IMR-90 (cell line): ENCODE data around the gene HSH2D. TPM values are rescaled to one million over a fixed set of nuclear protein-coding genes. Genes with fewer than 3 reads are reported as not detected.
A peak's percentile ranks its signal among the peaks of the same experiment; 100 is the strongest.

Source experiments
- ATAC-seq: fragments of 200-7000 bp; cut with Tn5 transposase; 2 replicates; pipeline ENCODE4 v1.9.1; 2020; ENCODE audit warnings: low read depth, mild to moderate bottlenecking, moderate library complexity
- BruUV-seq: library from RNA; stranded (reverse); fragments of 400-500 nt; replicated peaks from 2 replicates; lab custom pipeline; 2021; lab: Mats Ljungman, UMichigan
- CTCF ChIA-PET: fragments of 300-600 bp; formaldehyde crosslinking; extraction: SDS; loops from one replicate; lab custom pipeline; 2021; ENCODE audit warnings: antibody characterized with exemption; lab: Yijun Ruan, JAX
- POLR2A ChIA-PET: fragments of 300-600 bp; sonication (Branson Sonifier 250); formaldehyde crosslinking; loops from one replicate; lab custom pipeline; 2022; ENCODE audit warnings: antibody characterized with exemption; ENCODE audit not compliant: unreplicated experiment; lab: Charles Lee
- DNase-seq: peaks from one replicate; pipeline ENCODE4 v3.0.0; 2013
- H2AFZ ChIP-seq: replicated peaks from 2 replicates; pipeline ENCODE3; 2013; ENCODE audit warnings: low read length, mild to moderate bottlenecking; ENCODE audit not compliant: poor library complexity
- H2AK5ac ChIP-seq: 2 replicates; pipeline ENCODE4 v1.6.1; 2013; ENCODE audit warnings: low read depth, low read length, inconsistent platforms
- H2AK9ac ChIP-seq: replicated peaks from 2 replicates; pipeline ENCODE3; 2013; ENCODE audit warnings: mild to moderate bottlenecking, low read depth, low read length, moderate library complexity; ENCODE audit not compliant: poor library complexity
- H2BK120ac ChIP-seq: 2 replicates; pipeline ENCODE4 v1.6.1; 2013; ENCODE audit warnings: low read depth, low read length, inconsistent platforms
- H2BK15ac ChIP-seq: 3 replicates; pipeline ENCODE4 v1.6.1; 2013; ENCODE audit warnings: low read depth, low read length, inconsistent platforms
- H2BK20ac ChIP-seq: 2 replicates; pipeline ENCODE4 v1.6.1; 2013; ENCODE audit warnings: low read depth, mild to moderate bottlenecking, inconsistent platforms, low read length, moderate library complexity
- H2BK5ac ChIP-seq: 2 replicates; pipeline ENCODE4 v1.6.1; 2013; ENCODE audit warnings: mild to moderate bottlenecking, low read depth, low read length, inconsistent platforms; ENCODE audit not compliant: poor library complexity, severe bottlenecking
- H3K14ac ChIP-seq: replicated peaks from 2 replicates; pipeline ENCODE4 v1.6.1; 2013; ENCODE audit warnings: low read depth, low read length, inconsistent platforms
- H3K18ac ChIP-seq: 2 replicates; pipeline ENCODE4 v1.6.1; 2013; ENCODE audit warnings: low read depth, low read length, control low read depth
- H3K23ac ChIP-seq: 2 replicates; pipeline ENCODE4 v1.6.1; 2013; ENCODE audit warnings: low read depth, low read length, inconsistent platforms
- H3K27ac ChIP-seq: 2 replicates; pipeline ENCODE4 v1.5.1; 2013; ENCODE audit warnings: mild to moderate bottlenecking, control low read depth, low read length; ENCODE audit not compliant: insufficient read depth
- H3K27me3 ChIP-seq: 2 replicates; pipeline ENCODE4 v1.6.1; 2013; ENCODE audit warnings: low read length; ENCODE audit not compliant: control insufficient read depth, insufficient read depth
- H3K36me3 ChIP-seq: 2 replicates; pipeline ENCODE4 v1.6.1; 2013; ENCODE audit warnings: low read length, mixed read lengths; ENCODE audit not compliant: control insufficient read depth, insufficient read depth
- H3K4ac ChIP-seq: 2 replicates; pipeline ENCODE4 v1.6.1; 2013; ENCODE audit warnings: low read depth, low read length, inconsistent platforms
- H3K4me1 ChIP-seq: 2 replicates; pipeline ENCODE4 v1.6.1; 2013; ENCODE audit warnings: low read length, mixed read lengths; ENCODE audit not compliant: control insufficient read depth, insufficient read depth
- H3K4me2 ChIP-seq: 2 replicates; pipeline ENCODE4 v1.6.1; 2013; ENCODE audit warnings: low read depth, mild to moderate bottlenecking, control low read depth, low read length, moderate library complexity
- H3K4me3 ChIP-seq: 2 replicates; pipeline ENCODE4 v1.5.1; 2013; ENCODE audit warnings: low read depth, mild to moderate bottlenecking, control low read depth, low read length, moderate library complexity; ENCODE audit not compliant: insufficient read depth
- H3K56ac ChIP-seq: 2 replicates; pipeline ENCODE4 v1.6.1; 2013; ENCODE audit warnings: low read length, inconsistent platforms; ENCODE audit not compliant: insufficient read depth; ENCODE audit errors: extremely low read depth
- H3K79me1 ChIP-seq, 2 experiments: 2 replicates each; pipeline ENCODE4 v1.6.1; 2013; ENCODE audit warnings: low read length in 2 of 2, inconsistent platforms in 1 of 2, low read depth in 1 of 2
- H3K9ac ChIP-seq: 2 replicates; pipeline ENCODE4 v1.6.1; 2013; ENCODE audit warnings: low read depth, low read length, control low read depth
- H3K9me1 ChIP-seq: 2 replicates; pipeline ENCODE4 v1.6.1; 2013; ENCODE audit warnings: low read length, inconsistent platforms; ENCODE audit not compliant: insufficient read depth
- H3K9me3 ChIP-seq: 2 replicates; pipeline ENCODE4 v1.6.1; 2013; ENCODE audit warnings: low read length; ENCODE audit not compliant: control insufficient read depth, insufficient read depth
- H4K20me1 ChIP-seq: 2 replicates; pipeline ENCODE4 v1.6.1; 2013; ENCODE audit warnings: low read length, inconsistent platforms; ENCODE audit not compliant: insufficient read depth
- H4K5ac ChIP-seq: 2 replicates; pipeline ENCODE4 v1.6.1; 2013; ENCODE audit warnings: mild to moderate bottlenecking, low read depth, low read length, control low read depth
- H4K8ac ChIP-seq, 2 experiments: 2 replicates each; pipeline ENCODE4 v1.6.1; 2013; ENCODE audit warnings: low read depth in 2 of 2, low read length in 2 of 2, control low read depth in 1 of 2, inconsistent platforms in 1 of 2
- H4K91ac ChIP-seq: 2 replicates; pipeline ENCODE4 v1.6.1; 2013; ENCODE audit warnings: low read depth, low read length, inconsistent platforms; ENCODE audit not compliant: insufficient read depth
- BHLHE40 ChIP-seq: fragments of 150-350 bp; IDR thresholded peaks from 2 replicates; pipeline ENCODE4 v1.6.1; 2016; ENCODE audit warnings: mild to moderate bottlenecking, low read depth, low read length
- CEBPB ChIP-seq: IDR thresholded peaks from 2 replicates; pipeline ENCODE4 v1.6.1; 2012; ENCODE audit warnings: low read depth, low read length, improper control_type of control experiment
- CHD1 ChIP-seq: IDR thresholded peaks from 2 replicates; pipeline ENCODE4 v1.6.1; 2012; ENCODE audit warnings: low read depth, low read length, improper control_type of control experiment
- FOS ChIP-seq: fragments of 150-350 bp; IDR thresholded peaks from 2 replicates; pipeline ENCODE4 v1.6.1; 2016; ENCODE audit warnings: low read depth, low read length
- MAFK ChIP-seq: IDR thresholded peaks from 2 replicates; pipeline ENCODE4 v1.6.1; 2012; ENCODE audit warnings: low read depth, low read length, improper control_type of control experiment
- MAZ ChIP-seq: IDR thresholded peaks from 2 replicates; pipeline ENCODE4 v1.6.1; 2012; ENCODE audit warnings: low read depth, mild to moderate bottlenecking, low read length, improper control_type of control experiment, moderate library complexity, borderline replicate concordance
- MXI1 ChIP-seq: IDR thresholded peaks from 2 replicates; pipeline ENCODE4 v1.6.1; 2012; ENCODE audit warnings: low read depth, mild to moderate bottlenecking, low read length, moderate library complexity, borderline replicate concordance
- NFE2L2 ChIP-seq: fragments of 150-350 bp; IDR thresholded peaks from 2 replicates; pipeline ENCODE4 v1.6.1; 2016; ENCODE audit warnings: low read depth, mild to moderate bottlenecking, low read length
- POLR2A ChIP-seq: IDR thresholded peaks from 2 replicates; pipeline ENCODE4 v1.6.1; 2012; ENCODE audit warnings: mild to moderate bottlenecking, low read depth, low read length
- RAD21 ChIP-seq: IDR thresholded peaks from 2 replicates; pipeline ENCODE4 v1.6.1; 2012; ENCODE audit warnings: low read length, improper control_type of control experiment
- RCOR1 ChIP-seq: IDR thresholded peaks from 2 replicates; pipeline ENCODE4 v1.6.1; 2012; ENCODE audit warnings: mild to moderate bottlenecking, low read length, improper control_type of control experiment; ENCODE audit not compliant: insufficient replicate concordance
- RFX5 ChIP-seq: IDR thresholded peaks from 2 replicates; pipeline ENCODE4 v1.8.0; 2012; ENCODE audit warnings: low read depth, mild to moderate bottlenecking, low read length, moderate library complexity
- SMC3 ChIP-seq: fragments of 150-350 bp; IDR thresholded peaks from 2 replicates; pipeline ENCODE4 v1.6.1; 2016; ENCODE audit warnings: low read depth, mild to moderate bottlenecking, antibody characterized with exemption, low read length, moderate library complexity
- WGBS, 2 experiments: methylation state at CpG; one replicate each; pipeline versions ENCODE4 v1.1.5 to v1.1.7; 2013; ENCODE audit warnings: missing lambda C conversion rate in 2 of 2; ENCODE audit not compliant: insufficient read length in 1 of 2; ENCODE audit errors: extremely low coverage in 2 of 2; 5-methylcytosine and 5-hydroxymethylcytosine counted together
- dilution Hi-C: fragments of 300-500 bp; cut with HindIII; formaldehyde crosslinking; loops from one replicate; pipeline ENCODE4 v1.14.3; 2018; ENCODE audit warnings: low sequenced_read_pairs; ENCODE audit not compliant: unreplicated experiment
- in situ Hi-C: fragments of 300-500 bp; cut with MboI; formaldehyde crosslinking; loops from 3 replicates; pipeline ENCODE4 v1.14.3; 2019; ENCODE audit warnings: low sequenced_read_pairs, inconsistent platforms, mixed read lengths
- intact Hi-C: fragments of 100-400 bp; cut with micrococcal nuclease; formaldehyde crosslinking; loops from 2 replicates; pipeline ENCODE4 v1.10.0; 2022
- polyA plus RNA-seq, 3 experiments: library from polyadenylated mRNA; depleted of rRNA; stranded (reverse); fragments of >200 nt; gene quantifications; 2 replicates each; pipeline ENCODE4 v1.2.3, GENCODE V29; 2012; ENCODE audit warnings: low replicate concordance in 1 of 3
- total RNA-seq: library from RNA; depleted of rRNA; stranded (reverse); fragments of >200 nt; gene quantifications from 2 replicates; pipeline ENCODE4 v1.2.3, GENCODE V29; 2012
- TF ChIP-seq, protein P1 (sequence below): fragments of 150-350 bp; IDR thresholded peaks from 2 replicates; pipeline ENCODE4 v1.6.1; 2017; ENCODE audit warnings: mild to moderate bottlenecking, antibody characterized with exemption, low read length, low read depth
- TF ChIP-seq, protein P2 (sequence below): conservative IDR thresholded peaks from 2 replicates; pipeline ENCODE4 v1.5.1; 2012; ENCODE audit warnings: mild to moderate bottlenecking, low read depth, low read length, improper control_type of control experiment
- TF ChIP-seq, protein P3 (sequence below): fragments of 150-350 bp; IDR thresholded peaks from 2 replicates; pipeline ENCODE4 v1.6.1; 2016; ENCODE audit warnings: low read depth, mild to moderate bottlenecking, low read length, moderate library complexity, borderline replicate concordance

Gene HSH2D
- total and polyA plus RNA-seq, 2 of the 4 experiments (the other 2 are of a cell fraction), result not detected

DNA sequence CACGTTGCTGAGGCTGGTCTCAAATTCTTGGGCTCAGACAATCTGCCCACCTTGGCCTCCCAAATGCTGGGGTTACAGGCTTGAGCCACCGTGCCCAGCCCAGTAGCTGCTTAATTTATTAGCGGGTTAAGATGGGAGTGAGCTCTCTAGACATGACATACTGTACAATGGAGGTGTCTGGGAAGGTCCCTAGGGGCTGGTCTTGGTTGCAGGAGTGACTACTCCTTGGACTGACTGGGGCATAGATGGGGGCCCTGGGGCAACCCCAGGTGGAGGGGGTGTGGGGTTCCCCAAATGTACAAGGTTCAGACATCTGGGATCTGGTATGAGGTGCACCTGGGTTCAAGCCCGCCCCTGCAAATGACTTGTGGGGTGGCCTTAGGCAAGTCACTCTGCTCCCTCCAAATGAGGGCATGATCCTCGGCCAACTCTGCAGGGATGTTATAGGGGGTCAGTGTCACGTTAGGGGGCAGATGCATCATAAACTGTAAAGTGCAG lies 17.0 kb downstream of the HSH2D start:
- H3K18ac ChIP-seq, result no peak overlapping the region
- dilution Hi-C loops, result no loop called here
- no peak overlapping the region for H3K9ac ChIP-seq
- H2BK120ac ChIP-seq, result 0 out of 2 replicates have a peak overlapping the region, but pooled peaks have one; percentile 1
- peaks cover 8% of the 10 kb centered on the region for H3K9me1 ChIP-seq
- no TSS peak for BruUV-seq
- 100% methylated on average over 1 of the region's 6 CpGs; no CpG with 5 or more reads in 1 of the 2 experiments for WGBS, 2 experiments
- no peak overlapping the region for H2BK5ac ChIP-seq
- in situ Hi-C loops, result no loop called here
- H3K27me3 ChIP-seq, result no peaks in the 10 kb centered on the region
- no peak overlapping the region for H4K91ac ChIP-seq
- no peak for DNase-seq
- no peak overlapping the region for H2AK5ac ChIP-seq
- no peak overlapping the region for H3K56ac ChIP-seq
- H3K36me3 ChIP-seq, result no peaks in the 10 kb centered on the region
- H2AK9ac ChIP-seq, result peak overlapping the region; percentile 94
- no peak overlapping the region for H4K8ac ChIP-seq
- no peak overlapping the region for H3K27ac ChIP-seq
- intact Hi-C loops, result no loop called here
- H4K5ac ChIP-seq, result no peak overlapping the region
- CTCF ChIA-PET, result no interaction called here
- POLR2A ChIA-PET, result no interaction called here
- no peak overlapping the region for H3K23ac ChIP-seq
- H2BK15ac ChIP-seq, result no peak overlapping the region
- no peak overlapping the region for H3K4ac ChIP-seq
- H3K79me1 ChIP-seq, result no peaks in the 10 kb centered on the region
- no peak for TF ChIP-seq FOS
- no peak for TF ChIP-seq RAD21
- no peak for TF ChIP-seq RFX5
- no peak for TF ChIP-seq MAZ
- TF ChIP-seq BHLHE40, result no peak
- no peak for TF ChIP-seq RCOR1
- TF ChIP-seq, protein P1, sequence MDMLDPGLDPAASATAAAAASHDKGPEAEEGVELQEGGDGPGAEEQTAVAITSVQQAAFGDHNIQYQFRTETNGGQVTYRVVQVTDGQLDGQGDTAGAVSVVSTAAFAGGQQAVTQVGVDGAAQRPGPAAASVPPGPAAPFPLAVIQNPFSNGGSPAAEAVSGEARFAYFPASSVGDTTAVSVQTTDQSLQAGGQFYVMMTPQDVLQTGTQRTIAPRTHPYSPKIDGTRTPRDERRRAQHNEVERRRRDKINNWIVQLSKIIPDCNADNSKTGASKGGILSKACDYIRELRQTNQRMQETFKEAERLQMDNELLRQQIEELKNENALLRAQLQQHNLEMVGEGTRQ, result no peak
- TF ChIP-seq, protein P2, sequence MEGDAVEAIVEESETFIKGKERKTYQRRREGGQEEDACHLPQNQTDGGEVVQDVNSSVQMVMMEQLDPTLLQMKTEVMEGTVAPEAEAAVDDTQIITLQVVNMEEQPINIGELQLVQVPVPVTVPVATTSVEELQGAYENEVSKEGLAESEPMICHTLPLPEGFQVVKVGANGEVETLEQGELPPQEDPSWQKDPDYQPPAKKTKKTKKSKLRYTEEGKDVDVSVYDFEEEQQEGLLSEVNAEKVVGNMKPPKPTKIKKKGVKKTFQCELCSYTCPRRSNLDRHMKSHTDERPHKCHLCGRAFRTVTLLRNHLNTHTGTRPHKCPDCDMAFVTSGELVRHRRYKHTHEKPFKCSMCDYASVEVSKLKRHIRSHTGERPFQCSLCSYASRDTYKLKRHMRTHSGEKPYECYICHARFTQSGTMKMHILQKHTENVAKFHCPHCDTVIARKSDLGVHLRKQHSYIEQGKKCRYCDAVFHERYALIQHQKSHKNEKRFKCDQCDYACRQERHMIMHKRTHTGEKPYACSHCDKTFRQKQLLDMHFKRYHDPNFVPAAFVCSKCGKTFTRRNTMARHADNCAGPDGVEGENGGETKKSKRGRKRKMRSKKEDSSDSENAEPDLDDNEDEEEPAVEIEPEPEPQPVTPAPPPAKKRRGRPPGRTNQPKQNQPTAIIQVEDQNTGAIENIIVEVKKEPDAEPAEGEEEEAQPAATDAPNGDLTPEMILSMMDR, result no peak
- TF ChIP-seq POLR2A, result no peak
- no peak for TF ChIP-seq SMC3
- no peak for TF ChIP-seq CHD1
- TF ChIP-seq MXI1, result no peak
- TF ChIP-seq CEBPB, result no peak
- TF ChIP-seq, protein P3, sequence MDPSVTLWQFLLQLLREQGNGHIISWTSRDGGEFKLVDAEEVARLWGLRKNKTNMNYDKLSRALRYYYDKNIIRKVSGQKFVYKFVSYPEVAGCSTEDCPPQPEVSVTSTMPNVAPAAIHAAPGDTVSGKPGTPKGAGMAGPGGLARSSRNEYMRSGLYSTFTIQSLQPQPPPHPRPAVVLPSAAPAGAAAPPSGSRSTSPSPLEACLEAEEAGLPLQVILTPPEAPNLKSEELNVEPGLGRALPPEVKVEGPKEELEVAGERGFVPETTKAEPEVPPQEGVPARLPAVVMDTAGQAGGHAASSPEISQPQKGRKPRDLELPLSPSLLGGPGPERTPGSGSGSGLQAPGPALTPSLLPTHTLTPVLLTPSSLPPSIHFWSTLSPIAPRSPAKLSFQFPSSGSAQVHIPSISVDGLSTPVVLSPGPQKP, result no peak
- TF ChIP-seq MAFK, result no peak
- TF ChIP-seq NFE2L2, result no peak
- H4K20me1 ChIP-seq, result no peaks in the 10 kb centered on the region
- H3K4me2 ChIP-seq, result no peak overlapping the region
- H2BK20ac ChIP-seq, result no peak overlapping the region; the same call in 1 of the 2 replicates
- no peaks in the 10 kb centered on the region for H3K9me3 ChIP-seq
- peak; percentile 10; the same call in 1 of the 2 replicates for ATAC-seq
- H3K4me1 ChIP-seq, result peaks cover 8% of the 10 kb centered on the region
- peak overlapping the region; percentile 73 for H2AFZ ChIP-seq
- no peak overlapping the region for H3K4me3 ChIP-seq
- no peak overlapping the region for H3K14ac ChIP-seq
